SU-DHL-6 (cell line): ENCODE data around the gene SLC22A23.

Source experiments
- CTCF ChIP-seq: fragments of 200-600 bp; sonication (generic); IDR thresholded peaks from one replicate; pipeline ENCODE4 v1.5.1; 2017; ENCODE audit warnings: antibody characterized with exemption, mild to moderate bottlenecking, low read length, moderate library complexity; ENCODE audit not compliant: insufficient read depth, poor library complexity, severe bottlenecking
- EZH2phosphoT487 ChIP-seq: fragments of 200-600 bp; sonication (generic), shearing (Covaris generic); conservative IDR thresholded peaks from 2 replicates; pipeline ENCODE4 v1.6.1; 2018; ENCODE audit warnings: mild to moderate bottlenecking, antibody characterized with exemption, low read length, moderate library complexity, mixed read lengths

GRCh38 chr6:3449321-3449720 is 7.5 kb downstream of the SLC22A23 start:
- no peak for TF ChIP-seq CTCF
- TF ChIP-seq EZH2phosphoT487 = no peak
